Fibroblast of villous mesenchyme (primary cell): ENCODE measurements around the gene CACNA1A. TPM values are rescaled to one million over a fixed set of nuclear protein-coding genes. Genes with fewer than 3 reads are reported as not detected.

Source experiments
- DNase-seq: peaks from one replicate; pipeline ENCODE4 v3.0.0-alpha.2; 2010; ENCODE audit warnings: low read depth
- H3K4me3 ChIP-seq: 2 replicates; pipeline ENCODE4 v1.5.1; 2011; ENCODE audit warnings: low read depth, mild to moderate bottlenecking, low read length
- total RNA-seq: library from RNA; depleted of rRNA; stranded (reverse); fragments of >200 nt; gene quantifications from 2 replicates; pipeline ENCODE4 v1.2.3, GENCODE V29; 2012
- TF ChIP-seq, protein P1 (sequence below): IDR thresholded peaks from 2 replicates; pipeline ENCODE4 v1.5.1; 2012; ENCODE audit warnings: low read depth, mild to moderate bottlenecking, low read length; ENCODE audit not compliant: insufficient read depth

Gene CACNA1A
- total RNA-seq: 0.32 and 0.43 TPM in 2 replicates

DNA sequence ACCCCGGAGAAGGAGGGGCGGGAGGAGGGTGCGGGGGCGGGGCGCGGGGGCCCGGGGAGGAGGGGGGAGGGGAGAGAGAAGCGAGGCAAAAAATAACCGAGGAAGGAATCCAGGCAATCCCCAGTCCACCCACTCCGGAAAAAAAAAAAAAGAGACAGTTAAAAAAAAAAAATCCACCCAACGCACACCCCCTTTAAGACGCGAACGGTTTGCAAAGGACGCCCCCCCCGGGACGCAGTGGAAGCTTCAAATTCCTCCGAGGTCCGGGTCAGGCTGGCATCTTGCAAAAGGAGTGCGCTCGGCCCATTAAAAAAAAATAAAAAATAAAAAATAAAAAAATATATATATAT is at the start of gene CACNA1A:
Gene CACNA1A, minus strand, starts transcription at position 9 of the 350 bp plus-strand sequence. CDS start 255 bp downstream, outside the sequence.
- H3K4me3 ChIP-seq: peak within 1 kb of the TSS; percentile 9
- TF ChIP-seq, protein P1, sequence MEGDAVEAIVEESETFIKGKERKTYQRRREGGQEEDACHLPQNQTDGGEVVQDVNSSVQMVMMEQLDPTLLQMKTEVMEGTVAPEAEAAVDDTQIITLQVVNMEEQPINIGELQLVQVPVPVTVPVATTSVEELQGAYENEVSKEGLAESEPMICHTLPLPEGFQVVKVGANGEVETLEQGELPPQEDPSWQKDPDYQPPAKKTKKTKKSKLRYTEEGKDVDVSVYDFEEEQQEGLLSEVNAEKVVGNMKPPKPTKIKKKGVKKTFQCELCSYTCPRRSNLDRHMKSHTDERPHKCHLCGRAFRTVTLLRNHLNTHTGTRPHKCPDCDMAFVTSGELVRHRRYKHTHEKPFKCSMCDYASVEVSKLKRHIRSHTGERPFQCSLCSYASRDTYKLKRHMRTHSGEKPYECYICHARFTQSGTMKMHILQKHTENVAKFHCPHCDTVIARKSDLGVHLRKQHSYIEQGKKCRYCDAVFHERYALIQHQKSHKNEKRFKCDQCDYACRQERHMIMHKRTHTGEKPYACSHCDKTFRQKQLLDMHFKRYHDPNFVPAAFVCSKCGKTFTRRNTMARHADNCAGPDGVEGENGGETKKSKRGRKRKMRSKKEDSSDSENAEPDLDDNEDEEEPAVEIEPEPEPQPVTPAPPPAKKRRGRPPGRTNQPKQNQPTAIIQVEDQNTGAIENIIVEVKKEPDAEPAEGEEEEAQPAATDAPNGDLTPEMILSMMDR: no peak
- DNase-seq: no peak

DNA sequence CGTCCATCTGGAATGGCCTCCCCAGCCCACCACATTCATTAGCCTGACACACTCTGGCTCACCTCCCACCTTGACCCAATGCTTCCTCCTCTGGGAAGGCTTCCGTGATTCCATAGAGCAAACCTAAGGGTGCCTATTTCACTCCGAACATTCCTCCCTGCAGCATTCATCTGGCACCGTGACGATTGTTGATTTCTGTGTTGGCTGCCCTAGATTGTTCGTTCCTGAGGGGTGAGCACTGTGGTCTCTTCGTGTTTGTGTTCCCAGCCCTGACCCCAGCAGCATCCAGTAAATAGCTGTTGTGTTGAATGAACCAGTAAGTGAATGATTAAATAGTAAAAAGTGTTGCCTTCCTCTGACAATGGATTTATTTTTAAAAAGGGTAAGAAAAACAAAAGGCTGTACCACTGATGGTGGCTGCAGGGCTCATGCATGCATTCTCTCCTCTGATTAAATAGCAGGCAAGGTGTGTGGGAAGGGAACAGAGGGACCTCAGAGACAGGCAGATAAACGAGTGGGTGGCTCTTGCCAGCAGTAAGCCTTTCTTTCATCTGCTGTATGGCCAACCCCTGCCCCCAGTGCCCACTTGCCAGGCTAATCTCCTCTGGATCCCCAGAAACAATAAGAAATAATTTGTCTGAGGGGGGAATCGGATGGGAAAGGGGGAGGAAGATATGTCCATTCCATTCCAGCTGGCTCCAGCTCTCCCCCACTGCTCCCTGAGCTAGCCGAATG is 48.4 kb upstream of the CACNA1A start:
- DNase-seq: no peak
- TF ChIP-seq, protein P1: no peak
- no peak overlapping the region for H3K4me3 ChIP-seq

DNA sequence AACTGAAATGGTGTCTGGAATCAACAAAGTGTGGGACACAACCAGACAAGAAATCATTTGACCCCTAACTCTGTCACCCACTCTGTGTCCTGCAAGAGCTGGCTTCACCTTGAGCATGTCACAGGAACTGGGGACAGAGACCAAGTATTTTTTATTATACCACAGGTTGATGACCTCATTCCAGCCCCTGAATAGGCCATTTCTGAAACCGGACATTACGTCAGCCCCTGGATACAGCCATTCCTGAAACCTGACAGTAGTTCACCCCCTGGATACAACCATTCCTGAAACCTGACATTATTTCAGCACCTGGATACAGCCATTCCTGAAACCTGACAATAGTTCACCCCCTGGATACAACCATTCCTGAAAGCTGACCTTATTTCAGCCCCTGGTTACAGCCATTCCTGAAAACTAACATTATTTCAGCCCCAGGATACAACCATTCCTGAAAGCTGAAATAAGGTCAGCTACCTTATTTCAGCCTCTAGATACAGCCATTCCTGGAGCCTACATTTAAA is 47.7 kb upstream of the CACNA1A start:
- H3K4me3 ChIP-seq: no peak overlapping the region
- DNase-seq: no peak
- TF ChIP-seq, protein P1: no peak

DNA sequence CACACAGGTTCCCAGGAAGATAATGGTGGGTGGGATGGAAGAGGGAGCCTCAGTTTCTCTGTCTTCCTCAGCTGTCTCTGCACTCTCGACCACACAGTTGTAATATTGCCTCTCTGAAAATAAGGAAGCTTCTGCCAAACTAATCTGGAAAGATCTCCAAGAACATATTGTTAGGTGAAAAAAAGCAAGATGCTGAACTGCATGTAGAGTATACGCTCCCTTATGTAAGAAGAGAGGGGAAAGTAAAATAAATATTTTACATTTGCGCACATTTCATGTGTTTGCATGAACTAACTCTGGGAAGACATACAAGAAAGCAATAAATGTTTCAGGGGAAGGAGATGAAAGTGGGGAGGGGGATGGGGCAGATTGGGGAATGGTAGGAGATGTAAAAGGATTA is 41.9 kb upstream of the CACNA1A start:
- no peak for DNase-seq
- TF ChIP-seq, protein P1: no peak
- no peak overlapping the region for H3K4me3 ChIP-seq

DNA sequence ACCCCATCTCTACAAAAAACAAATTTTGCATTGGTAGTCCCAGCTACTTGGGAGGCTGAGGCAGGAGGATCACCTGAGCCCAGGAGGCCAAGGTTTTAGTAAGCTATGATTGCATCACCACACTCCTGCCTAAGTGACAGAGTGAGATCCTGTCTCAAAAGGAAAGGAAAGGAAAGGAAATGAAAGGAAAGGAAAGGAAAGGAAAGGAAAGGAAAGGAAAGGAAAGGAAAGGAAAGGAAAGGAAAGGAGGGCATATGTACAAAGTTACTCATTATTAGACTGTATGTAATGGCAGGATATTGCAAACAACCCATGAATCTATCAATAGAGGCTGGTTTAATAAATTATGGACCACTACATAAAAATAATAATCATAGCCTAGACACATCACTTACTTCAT is 40.8 kb upstream of the CACNA1A start:
- no peak for DNase-seq

DNA sequence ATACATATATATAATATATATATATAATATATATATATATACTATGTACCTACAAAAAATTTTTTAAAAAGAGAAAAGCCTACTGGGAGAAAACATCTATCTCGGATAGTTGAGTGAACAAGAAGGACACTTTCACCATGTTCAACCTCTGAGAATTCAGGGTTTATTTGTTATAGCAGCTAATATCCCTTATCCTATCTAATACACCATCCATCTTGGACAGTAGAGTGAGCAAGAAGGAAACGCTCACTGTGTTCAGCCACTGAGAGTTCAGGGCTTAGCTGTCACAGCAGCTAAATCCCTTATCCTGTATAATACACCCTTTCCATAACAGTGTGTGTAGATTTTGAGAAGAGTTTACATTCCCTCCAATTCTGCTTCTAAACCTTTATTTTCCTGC is 38.1 kb upstream of the CACNA1A start:
- no peak for DNase-seq
- TF ChIP-seq, protein P1: no peak
- no peak overlapping the region for H3K4me3 ChIP-seq

More for the DNA sequence above, 40.8 kb upstream of the CACNA1A start:
- TF ChIP-seq, protein P1: no peak
- H3K4me3 ChIP-seq: no peak overlapping the region
